Astrocyte (in vitro differentiated cells and primary cell): ENCODE measurements around the gene PLD4.

Experiments
- EZH2 ChIP-seq: IDR thresholded peaks from 2 replicates; pipeline ENCODE4 v1.6.1; 2012; ENCODE audit warnings: mild to moderate bottlenecking, low read length, inconsistent platforms; ENCODE audit not compliant: insufficient read depth
- TF ChIP-seq, protein P1 (sequence below): IDR thresholded peaks from 2 replicates; pipeline ENCODE4 v1.5.1; 2011; ENCODE audit warnings: low read depth, mild to moderate bottlenecking, inconsistent platforms, low read length, moderate library complexity; ENCODE audit not compliant: insufficient read depth

DNA sequence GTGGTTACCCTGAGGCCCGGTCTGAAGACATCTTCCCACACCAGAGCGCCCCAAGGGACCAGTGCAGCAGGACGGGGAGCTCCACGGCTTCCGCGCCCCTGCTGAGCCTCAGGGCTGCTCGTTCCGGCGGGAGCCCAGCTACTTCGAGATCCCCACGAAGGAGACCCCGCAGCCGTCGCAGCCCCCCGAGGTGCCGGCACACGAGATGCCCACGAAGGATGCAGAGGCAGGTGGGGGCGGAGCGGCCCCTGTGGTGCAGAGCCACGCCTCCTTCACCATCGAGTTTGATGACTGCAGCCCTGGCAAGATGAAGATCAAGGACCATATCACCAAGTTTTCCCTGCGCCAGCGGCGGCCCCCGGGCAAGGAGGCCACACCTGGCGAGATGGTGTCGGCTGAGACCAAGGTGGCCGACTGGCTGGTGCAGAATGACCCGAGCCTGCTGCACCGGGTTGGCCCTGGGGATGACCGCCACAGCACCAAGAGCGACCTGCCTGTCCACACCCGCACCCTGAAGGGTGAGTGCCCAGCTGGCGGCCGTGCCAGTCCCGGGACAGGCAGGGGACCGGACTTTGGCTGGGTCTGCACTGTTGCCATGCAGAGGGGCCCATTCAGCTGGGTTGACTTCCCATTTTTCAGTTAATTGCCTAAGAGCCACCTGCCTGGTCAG, 41.6 kb upstream of the PLD4 start:
- TF ChIP-seq, protein P1, sequence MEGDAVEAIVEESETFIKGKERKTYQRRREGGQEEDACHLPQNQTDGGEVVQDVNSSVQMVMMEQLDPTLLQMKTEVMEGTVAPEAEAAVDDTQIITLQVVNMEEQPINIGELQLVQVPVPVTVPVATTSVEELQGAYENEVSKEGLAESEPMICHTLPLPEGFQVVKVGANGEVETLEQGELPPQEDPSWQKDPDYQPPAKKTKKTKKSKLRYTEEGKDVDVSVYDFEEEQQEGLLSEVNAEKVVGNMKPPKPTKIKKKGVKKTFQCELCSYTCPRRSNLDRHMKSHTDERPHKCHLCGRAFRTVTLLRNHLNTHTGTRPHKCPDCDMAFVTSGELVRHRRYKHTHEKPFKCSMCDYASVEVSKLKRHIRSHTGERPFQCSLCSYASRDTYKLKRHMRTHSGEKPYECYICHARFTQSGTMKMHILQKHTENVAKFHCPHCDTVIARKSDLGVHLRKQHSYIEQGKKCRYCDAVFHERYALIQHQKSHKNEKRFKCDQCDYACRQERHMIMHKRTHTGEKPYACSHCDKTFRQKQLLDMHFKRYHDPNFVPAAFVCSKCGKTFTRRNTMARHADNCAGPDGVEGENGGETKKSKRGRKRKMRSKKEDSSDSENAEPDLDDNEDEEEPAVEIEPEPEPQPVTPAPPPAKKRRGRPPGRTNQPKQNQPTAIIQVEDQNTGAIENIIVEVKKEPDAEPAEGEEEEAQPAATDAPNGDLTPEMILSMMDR, result no peak
- no peak for TF ChIP-seq EZH2
